MM.1S (cell line): Measurements from ENCODE around the gene TXN.
"Not testable (repeated sequence)": the region's sequence is repeated elsewhere in the genome, so short reads cannot be mapped to it uniquely, and the experiment has no call there.

ENCODE experiments used
- DNase-seq: peaks from one replicate; pipeline ENCODE4 v3.0.0-alpha.2; 2015
- H2AFZ ChIP-seq: fragments of 300-600 bp; sonication (generic); 2 replicates; pipeline ENCODE4 v1.6.0; 2016; ENCODE audit warnings: antibody characterized with exemption, low read length
- H3F3A ChIP-seq: fragments of 300-600 bp; sonication (generic); 2 replicates; pipeline ENCODE4 v1.6.1; 2016; ENCODE audit warnings: mild to moderate bottlenecking, antibody characterized with exemption, low read length, moderate library complexity, mixed read lengths; ENCODE audit not compliant: insufficient read depth
- H3K27ac ChIP-seq: fragments of 300-600 bp; sonication (generic); 2 replicates; pipeline ENCODE4 v1.5.1; 2016; ENCODE audit warnings: mild to moderate bottlenecking, low read length
- H3K27me3 ChIP-seq: fragments of 300-600 bp; sonication (generic); replicated peaks from 2 replicates; pipeline ENCODE4 v1.6.0; 2016; ENCODE audit warnings: low read length; ENCODE audit not compliant: insufficient read depth
- H3K36me3 ChIP-seq: fragments of 300-600 bp; sonication (generic); replicated peaks from 2 replicates; pipeline ENCODE4 v1.6.1; 2016; ENCODE audit warnings: mild to moderate bottlenecking, low read length, mixed read lengths; ENCODE audit not compliant: insufficient read depth
- H3K4me1 ChIP-seq: fragments of 300-600 bp; sonication (generic); 2 replicates; pipeline ENCODE4 v1.6.1; 2016; ENCODE audit warnings: low read length, mixed read lengths
- H3K4me2 ChIP-seq: fragments of 300-600 bp; sonication (generic); 2 replicates; pipeline ENCODE4 v1.6.0; 2016; ENCODE audit warnings: low read depth, low read length
- H3K4me3 ChIP-seq: fragments of 300-600 bp; sonication (generic); 2 replicates; pipeline ENCODE4 v1.5.1; 2016; ENCODE audit warnings: low read length, mixed read lengths
- H3K79me2 ChIP-seq: fragments of 300-600 bp; sonication (generic); 2 replicates; pipeline ENCODE4 v1.6.1; 2016; ENCODE audit warnings: mixed run types, low read length, mixed read lengths
- H3K9ac ChIP-seq: fragments of 300-600 bp; sonication (generic); 2 replicates; pipeline ENCODE4 v1.6.1; 2016; ENCODE audit warnings: low read length, mixed read lengths
- H3K9me2 ChIP-seq: fragments of 300-600 bp; sonication (generic); replicated peaks from 2 replicates; pipeline ENCODE4 v1.6.1; 2016; ENCODE audit warnings: mild to moderate bottlenecking, low read length, mixed read lengths; ENCODE audit not compliant: insufficient read depth
- H3K9me3 ChIP-seq: fragments of 300-600 bp; sonication (generic); replicated peaks from 2 replicates; pipeline ENCODE4 v1.6.1; 2016; ENCODE audit warnings: mild to moderate bottlenecking, low read length, mixed read lengths; ENCODE audit not compliant: insufficient read depth
- H4K20me1 ChIP-seq: fragments of 300-600 bp; sonication (generic); 2 replicates; pipeline ENCODE4 v1.6.1; 2016; ENCODE audit warnings: mild to moderate bottlenecking, low read length, moderate library complexity, mixed read lengths; ENCODE audit not compliant: insufficient read depth
- EZH2 ChIP-seq: fragments of 300-600 bp; sonication (generic); optimal IDR thresholded peaks from 2 replicates; pipeline ENCODE3; 2017; ENCODE audit warnings: low read depth, mild to moderate bottlenecking, antibody characterized with exemption, low read length, mixed read lengths
- EZH2phosphoT487 ChIP-seq: fragments of 300-600 bp; sonication (generic); IDR thresholded peaks from 2 replicates; pipeline ENCODE4 v1.6.1; 2018; ENCODE audit warnings: antibody characterized with exemption, low read length
- TF ChIP-seq, protein P1 (sequence below): fragments of 300-600 bp; sonication (generic); IDR thresholded peaks from 2 replicates; pipeline ENCODE4 v1.5.1; 2016; ENCODE audit warnings: antibody characterized with exemption, low read length, mixed read lengths

The TXN gene

DNA sequence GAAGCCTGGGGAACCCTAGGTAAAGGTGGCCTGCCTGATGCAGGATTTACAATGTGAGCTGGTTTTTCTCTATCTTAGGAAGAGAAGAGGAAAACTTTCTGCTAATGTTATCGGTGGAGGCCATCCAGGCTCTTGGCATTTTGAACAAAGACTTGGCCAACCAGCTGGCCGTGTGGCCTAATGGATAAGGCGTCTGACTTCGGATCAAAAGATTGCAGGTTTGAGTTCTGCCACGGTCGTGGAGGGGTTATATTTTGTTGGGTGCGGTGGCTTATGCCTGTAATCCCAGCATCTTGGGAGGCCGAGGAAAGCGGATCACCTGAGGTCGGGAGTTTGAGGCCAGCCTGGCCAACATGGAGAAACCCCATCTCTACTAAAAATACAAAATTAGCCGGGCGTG is 58.0 kb downstream of the TXN start:
- Histone ChIP-seq H3K4me3 (no peak overlapping the region), H3K27me3 (no peaks in the 10 kb centered on the region), H3K9ac (no peak overlapping the region), H3K4me1 (peaks cover 9% of the 10 kb centered on the region), H3K36me3 (no peaks in the 10 kb centered on the region), H3K9me3 (no peaks in the 10 kb centered on the region), H3F3A (peaks cover 10% of the 10 kb centered on the region), H3K9me2 (no peaks in the 10 kb centered on the region), H3K79me2 (no peaks in the 10 kb centered on the region), H3K4me2 (no peak overlapping the region), H4K20me1 (no peaks in the 10 kb centered on the region), H2AFZ (no peak overlapping the region), H3K27ac (no peak overlapping the region)
- no peak for DNase-seq
- TF ChIP-seq, protein P1, sequence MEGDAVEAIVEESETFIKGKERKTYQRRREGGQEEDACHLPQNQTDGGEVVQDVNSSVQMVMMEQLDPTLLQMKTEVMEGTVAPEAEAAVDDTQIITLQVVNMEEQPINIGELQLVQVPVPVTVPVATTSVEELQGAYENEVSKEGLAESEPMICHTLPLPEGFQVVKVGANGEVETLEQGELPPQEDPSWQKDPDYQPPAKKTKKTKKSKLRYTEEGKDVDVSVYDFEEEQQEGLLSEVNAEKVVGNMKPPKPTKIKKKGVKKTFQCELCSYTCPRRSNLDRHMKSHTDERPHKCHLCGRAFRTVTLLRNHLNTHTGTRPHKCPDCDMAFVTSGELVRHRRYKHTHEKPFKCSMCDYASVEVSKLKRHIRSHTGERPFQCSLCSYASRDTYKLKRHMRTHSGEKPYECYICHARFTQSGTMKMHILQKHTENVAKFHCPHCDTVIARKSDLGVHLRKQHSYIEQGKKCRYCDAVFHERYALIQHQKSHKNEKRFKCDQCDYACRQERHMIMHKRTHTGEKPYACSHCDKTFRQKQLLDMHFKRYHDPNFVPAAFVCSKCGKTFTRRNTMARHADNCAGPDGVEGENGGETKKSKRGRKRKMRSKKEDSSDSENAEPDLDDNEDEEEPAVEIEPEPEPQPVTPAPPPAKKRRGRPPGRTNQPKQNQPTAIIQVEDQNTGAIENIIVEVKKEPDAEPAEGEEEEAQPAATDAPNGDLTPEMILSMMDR, result no peak
- TF ChIP-seq EZH2, result no peak
- TF ChIP-seq EZH2phosphoT487, result no peak

DNA sequence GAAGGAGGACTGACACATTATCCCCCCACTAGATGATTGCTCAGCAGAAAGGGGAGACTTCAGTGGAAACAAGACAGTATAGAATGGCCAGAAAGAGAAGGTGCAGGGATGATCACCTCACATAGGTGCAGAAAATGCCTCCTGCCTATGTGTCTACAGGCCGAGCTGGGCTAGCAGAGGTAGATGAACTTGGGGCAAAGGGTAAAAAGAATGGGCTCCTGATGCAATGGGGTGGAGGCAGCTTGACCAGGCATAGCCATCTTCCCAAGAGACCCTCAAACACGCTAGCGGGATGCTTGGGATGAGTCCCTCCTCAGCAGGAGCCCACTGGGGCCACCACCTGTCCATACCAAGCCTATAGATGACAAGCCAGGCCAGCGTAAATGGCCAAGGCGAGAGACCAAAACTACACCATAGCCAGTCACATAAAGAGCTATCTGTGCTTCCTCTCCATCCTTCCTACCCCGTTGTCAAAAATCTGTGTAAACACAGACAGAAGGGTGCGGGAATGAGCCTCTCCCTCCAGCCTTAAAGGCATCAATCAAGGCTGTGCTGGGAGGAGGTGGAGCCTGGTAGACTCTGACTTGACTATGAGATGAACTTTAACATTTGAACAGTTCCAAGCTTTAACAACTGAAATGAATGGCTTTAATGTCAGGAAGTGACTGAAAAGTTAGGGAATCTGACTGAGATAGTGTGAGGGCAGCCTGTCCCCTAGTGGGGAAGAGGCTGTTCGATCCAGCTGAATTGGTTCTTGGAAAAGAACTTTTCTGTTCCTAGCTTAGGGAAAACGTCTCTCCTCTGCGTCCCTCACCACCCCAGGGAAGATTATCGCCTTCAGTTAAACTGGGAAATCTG is 58.7 kb downstream of the TXN start:
- no peaks in the 10 kb centered on the region for H3K9me2 ChIP-seq
- peaks cover 18% of the 10 kb centered on the region for H3F3A ChIP-seq
- H3K4me1 ChIP-seq, result peaks cover 12% of the 10 kb centered on the region
- DNase-seq, result no peak
- H3K79me2 ChIP-seq, result no peaks in the 10 kb centered on the region
- H2AFZ ChIP-seq, result no peak overlapping the region
- H3K9me3 ChIP-seq, result no peaks in the 10 kb centered on the region
- no peak overlapping the region for H3K9ac ChIP-seq
- no peak overlapping the region for H3K4me3 ChIP-seq
- H3K4me2 ChIP-seq, result no peak overlapping the region
- no peaks in the 10 kb centered on the region for H3K36me3 ChIP-seq
- no peaks in the 10 kb centered on the region for H3K27me3 ChIP-seq
- TF ChIP-seq EZH2phosphoT487 (no peak), EZH2 (no peak)
- TF ChIP-seq, protein P1, result no peak
- no peak overlapping the region for H3K27ac ChIP-seq
- no peaks in the 10 kb centered on the region for H4K20me1 ChIP-seq

DNA sequence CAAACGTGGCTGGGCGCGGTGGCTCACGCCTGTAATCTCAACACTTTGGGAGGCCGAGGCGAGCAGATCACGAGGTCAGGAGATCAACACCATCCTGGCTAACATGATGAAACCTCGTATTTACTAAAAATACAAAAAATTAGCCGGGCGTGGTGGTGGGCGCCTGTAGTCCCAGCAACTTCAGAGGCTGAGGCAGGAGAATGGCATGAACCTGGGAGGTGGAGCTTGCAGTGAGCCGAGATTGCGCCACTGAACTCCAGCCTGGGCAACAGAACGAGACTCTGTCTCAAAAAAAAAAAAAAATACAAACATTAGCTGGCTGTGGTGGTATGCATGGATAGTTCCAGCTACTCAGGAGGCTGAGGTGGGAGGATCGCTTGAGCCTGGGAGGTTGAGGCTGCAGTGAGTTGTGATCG is 60.2 kb downstream of the TXN start:
- H3K9me2 ChIP-seq, H3K4me3 ChIP-seq, H3K27ac ChIP-seq, H3K4me2 ChIP-seq, H3K36me3 ChIP-seq, H4K20me1 ChIP-seq, H3K9ac ChIP-seq, H3K79me2 ChIP-seq, H2AFZ ChIP-seq, H3K9me3 ChIP-seq, H3K27me3 ChIP-seq, DNase-seq: not testable (repeated sequence)
- H3F3A ChIP-seq, result peaks cover 20% of the 10 kb centered on the region
- peaks cover 19% of the 10 kb centered on the region for H3K4me1 ChIP-seq
